ENCODE measurements around the gene C9orf152.

- TF ChIP-seq CTCF (conservative IDR thresholded peaks at IDR 0.05 in 1 of 2, IDR thresholded peaks at IDR 0.05 in 1 of 2; ENCODE audit: low read depth in 1 of 2, low read length in 2 of 2) = no peak
- TF ChIP-seq EZH2 (IDR thresholded peaks at IDR 0.05; ENCODE audit: low read length, missing control alignments) = no peak
These were observed 22.2 kb downstream of the C9orf152 start for GRCh38 chr9:110185806-110186205.
